Stimulated activated CD4-positive, alpha-beta T cell treated with anti-CD3 and anti-CD28 coated beads, Interleukin-15, amount 100 ng/mL, for 1 hour (primary cell): ENCODE measurements around the gene MAPRE2.

Experiments
- DNase-seq, 2 donors: peaks; one replicate each; pipeline ENCODE4 v3.0.0-alpha.2; 2020; ENCODE audit warnings: low read depth in 1 of 2, low spot score in 1 of 2

MAPRE2 gene

DNA sequence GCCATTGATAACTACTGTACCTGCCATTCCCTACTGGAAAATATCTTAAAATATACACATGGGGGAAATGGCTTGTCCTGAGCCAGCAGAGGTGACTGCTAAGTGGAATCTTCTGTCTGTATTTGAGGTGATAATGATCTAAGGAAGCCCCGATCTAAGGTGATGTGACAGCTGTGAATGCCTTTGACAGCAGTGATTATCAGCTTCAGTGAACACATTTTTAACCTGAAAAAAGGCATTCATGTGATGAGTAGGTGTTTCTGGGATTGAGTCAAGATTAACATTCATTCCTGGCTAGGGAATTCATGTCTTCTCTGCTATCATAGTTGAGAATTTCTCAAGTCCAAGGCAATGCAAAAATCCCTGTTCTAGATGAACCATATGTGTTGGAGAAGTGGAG is 9.1 kb upstream of the MAPRE2 start:
- DNase-seq: no peak

DNA sequence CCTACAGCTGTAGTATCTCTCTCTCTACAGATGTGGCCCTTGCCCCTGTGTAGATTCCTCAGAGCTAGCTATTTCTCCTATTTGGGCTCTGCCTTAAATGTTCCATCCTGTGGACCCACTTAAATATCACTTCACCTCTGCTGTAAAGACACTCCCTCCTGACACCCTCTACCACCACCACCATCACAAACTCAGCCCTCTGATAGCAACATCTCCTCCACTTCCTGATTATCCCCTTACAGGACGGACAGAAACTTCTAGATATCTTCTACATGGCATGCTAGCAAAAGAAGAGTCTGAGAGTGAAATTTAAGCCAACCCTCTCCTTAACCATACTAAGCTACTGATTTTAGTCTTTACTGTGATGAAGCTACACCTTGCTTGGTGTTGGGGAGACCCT is 3.2 kb upstream of the MAPRE2 start:
- DNase-seq: no peak

DNA sequence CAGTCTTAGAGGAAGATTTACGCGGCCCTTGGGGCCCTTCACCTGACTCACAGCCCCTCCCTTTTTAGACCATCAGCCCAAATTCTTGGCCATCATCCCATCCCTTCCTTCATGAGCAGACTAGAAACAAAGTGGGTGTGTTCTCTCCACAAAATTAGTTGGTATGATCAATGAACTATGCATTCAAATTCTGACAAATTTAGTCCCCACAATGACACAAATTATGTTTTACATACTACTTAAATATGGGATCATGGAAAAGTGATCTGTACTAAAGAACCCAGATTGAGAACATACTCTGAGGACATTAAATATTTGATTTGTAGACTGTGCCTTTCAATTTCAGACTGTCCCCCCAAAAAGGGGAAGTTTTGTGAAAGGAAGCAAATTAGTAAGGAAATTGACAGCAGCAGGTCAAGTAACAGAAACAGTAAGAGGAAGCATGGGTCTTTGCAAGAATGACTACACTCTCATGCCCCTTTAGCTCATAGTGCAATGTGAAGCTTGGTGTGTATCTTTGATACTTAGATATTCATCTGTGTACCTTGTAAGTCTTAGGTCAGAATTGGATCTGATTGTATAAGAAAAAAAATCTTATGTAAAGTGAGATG is 2.2 kb upstream of the MAPRE2 start:
- DNase-seq: no peak

DNA sequence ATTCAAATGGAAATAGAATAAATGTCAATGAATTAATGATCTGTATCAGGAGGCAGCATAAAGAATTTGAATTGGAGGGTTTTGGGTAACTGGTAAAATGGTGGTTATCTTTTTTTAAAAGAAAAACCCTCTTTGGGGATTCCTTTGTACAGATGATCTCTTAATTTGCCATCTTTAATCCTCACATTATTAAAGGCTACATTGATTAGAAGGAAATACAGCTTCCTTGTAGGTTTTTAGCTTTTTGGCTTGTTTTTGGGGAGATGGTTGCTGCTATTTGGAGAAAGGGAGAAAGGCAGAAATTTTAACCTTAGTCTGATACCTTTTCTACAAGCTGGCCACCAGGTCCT is 600 bp upstream of the MAPRE2 start:
- no peak for DNase-seq

DNA sequence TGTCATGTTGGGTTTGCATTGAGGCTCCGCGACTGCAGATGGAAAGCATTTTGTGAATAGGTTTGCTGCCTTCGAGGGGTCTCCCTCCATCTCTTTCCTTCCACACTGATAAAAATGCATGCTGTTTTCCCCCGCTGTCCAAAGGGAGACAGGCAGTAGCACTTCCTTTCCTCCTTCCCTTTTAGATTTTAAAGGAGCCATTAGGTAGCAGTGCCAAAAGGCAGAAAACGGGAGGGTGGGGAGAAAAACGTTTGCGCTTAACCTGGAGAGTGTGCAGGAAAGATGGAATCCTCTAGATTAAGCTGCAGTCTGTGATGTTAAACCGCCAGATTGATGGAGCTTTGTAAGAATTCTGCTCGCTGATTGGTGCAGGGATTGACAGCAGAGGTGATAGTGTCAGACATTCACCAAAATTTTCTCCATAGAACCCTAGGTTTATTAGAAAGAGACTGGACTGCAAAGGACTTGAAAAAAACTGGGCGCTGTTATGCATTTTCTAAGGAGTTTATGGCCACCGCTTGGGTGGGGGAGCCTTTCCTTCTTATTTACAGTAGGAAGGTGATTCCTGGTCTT is 688 bp downstream of the MAPRE2 start:
- DNase-seq: no peak

DNA sequence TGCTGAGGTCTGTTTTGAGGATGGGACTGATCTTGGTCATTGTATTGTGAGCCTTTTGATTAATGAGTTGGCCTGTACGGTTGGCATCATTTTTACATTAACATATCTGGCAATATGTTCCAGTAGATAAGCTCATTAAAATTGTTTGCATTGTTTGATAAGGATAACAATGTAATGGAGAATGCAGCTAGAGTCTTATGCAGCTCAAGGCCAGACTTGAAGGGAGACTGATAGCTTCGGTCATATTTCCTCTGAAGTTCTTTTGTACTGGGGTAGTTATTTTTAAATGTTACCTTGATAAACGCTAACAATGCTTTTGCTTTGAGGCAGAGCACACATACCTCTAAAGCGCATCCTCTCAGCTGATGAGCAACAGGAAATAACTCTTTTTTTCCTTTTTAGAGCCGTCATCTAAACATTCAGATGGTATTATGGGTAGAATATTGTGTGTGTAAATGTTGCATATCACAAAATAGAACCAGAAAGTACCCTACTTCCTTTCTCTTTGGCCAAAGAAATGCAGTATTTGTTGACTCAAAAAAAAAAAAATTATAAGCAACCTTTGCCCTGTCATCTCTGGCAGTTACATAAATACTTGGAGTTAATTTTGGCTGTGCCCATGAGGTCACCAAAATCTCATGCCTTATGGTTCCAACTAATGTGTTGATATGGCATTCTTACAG is 1.3 kb downstream of the MAPRE2 start:
- no peak for DNase-seq

DNA sequence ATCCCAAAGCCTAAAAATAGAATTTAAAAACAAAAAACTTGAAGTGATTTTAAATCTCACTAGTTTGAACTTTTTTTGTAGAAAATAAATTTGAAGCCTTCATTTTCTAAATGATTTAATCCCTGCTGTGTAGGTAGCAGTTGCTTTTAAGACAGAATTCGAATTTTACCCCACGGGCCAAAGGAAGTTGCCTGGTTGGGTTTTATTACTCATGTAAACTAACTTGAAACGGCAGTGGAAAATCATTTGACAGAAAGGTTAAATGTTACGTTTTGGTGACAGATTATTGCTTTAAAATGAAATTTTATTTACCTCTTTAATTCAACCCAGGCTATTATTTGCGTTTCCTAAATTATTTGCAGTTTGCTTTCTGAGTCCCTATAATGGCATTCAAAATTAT is 2.0 kb downstream of the MAPRE2 start:
- no peak for DNase-seq

DNA sequence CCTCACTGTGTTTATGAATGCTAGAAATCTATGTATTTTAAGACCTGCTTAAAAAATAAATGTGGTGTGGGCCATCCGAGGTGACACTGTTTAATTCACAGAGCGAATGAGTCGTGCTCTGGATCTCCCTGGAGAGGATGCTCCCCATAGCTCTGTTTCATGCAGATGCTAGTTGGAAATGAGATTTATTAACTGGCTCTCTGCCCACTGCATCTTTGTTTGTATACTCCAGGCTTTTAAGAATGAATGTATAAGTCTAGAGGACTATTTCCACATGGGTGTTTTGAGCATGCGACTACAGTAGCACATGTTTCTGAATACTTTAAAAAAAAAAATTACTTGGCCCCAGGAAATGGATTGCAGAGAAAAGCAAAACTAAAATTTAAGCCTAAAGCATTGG is 3.9 kb downstream of the MAPRE2 start:
- no peak for DNase-seq

DNA sequence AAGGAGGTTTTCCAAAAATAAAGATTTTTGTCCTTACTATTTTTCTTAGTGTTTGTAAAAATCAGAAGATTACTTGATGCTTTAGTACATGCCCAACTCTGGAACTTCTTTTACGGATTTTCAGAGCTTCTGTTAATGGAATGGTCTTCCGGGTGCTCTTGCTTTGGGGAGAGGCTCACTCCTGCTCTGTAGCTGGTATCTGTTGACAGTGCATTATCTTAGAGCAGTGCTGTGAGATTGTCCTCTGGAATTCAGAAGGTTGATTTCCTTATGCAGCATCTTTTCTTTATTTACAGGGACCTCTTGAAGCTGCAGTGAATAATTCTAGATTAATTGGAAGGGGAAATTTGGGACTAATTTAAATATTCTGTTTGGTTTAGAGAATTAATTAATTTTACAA is 4.6 kb downstream of the MAPRE2 start:
- no peak for DNase-seq

DNA sequence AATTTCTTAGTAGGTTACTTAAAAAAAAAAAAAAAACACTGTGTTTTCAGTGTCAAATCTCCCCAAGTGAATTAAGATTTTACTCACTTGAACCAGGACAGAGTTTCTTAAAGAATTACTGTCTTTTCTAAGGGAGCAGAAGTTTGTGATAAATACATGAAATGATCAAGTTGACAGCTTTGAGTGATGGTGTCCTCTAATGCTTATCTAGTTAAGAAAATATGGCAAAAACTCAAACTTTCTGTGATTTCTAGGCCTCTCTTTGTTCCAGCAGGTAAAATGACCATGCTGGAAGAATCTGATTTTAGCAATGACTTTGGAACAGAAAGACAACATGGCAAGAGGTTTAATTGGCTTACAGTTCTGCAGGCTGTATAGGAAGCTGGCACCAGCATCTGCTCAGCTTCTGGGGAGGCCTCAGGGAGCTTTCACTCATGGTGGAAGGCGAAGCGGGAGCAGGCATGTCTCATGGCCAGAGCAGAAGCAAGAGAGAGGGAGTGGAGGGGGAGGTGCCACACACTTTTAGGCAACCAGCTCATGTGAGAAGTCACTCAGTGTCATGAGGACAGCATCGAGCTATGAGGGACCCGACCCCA is 6.6 kb downstream of the MAPRE2 start:
- DNase-seq: no peak

DNA sequence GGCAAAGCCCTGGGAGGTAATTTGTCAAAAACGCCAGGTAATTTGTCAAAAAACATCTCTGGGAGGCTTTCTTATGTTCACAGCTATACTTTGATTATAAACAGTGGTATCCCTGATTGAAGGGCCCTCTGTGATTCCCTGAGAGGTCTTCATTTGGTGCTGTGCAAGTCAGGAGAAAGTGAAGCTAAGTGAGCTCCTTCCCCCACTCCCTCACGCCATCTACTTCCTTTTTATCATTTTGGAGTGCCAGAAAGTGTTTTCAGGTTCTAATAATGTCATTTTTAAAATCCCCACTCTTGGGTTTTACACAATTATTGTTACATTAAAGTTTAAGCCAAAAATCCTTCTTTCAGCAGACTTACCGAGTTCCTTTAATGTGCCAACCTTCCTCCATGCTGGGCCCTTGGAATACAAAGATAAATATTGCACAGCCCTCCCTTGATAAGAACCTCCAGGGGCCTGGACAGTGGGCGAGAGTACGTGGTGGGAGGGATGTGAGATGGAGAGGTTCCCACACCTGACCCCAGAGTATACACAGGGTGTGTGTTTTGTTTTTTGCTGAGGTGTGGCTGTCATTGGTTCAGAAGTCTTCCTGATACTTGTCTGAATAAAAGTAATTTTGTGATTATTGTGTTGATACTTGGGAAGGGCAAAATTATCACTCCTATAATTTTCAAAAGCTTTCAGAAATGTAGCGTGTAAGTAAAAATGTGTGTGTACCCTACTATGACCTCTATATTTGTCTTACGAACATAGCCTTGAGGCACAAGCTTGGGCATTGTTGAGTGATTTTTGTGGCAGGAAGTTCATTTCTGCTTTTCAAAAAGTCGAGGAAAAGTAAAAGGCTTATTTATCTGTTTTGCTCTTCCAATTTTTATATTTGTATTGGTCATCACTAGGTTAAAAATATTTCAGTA is 8.2 kb downstream of the MAPRE2 start:
- DNase-seq: no peak

DNA sequence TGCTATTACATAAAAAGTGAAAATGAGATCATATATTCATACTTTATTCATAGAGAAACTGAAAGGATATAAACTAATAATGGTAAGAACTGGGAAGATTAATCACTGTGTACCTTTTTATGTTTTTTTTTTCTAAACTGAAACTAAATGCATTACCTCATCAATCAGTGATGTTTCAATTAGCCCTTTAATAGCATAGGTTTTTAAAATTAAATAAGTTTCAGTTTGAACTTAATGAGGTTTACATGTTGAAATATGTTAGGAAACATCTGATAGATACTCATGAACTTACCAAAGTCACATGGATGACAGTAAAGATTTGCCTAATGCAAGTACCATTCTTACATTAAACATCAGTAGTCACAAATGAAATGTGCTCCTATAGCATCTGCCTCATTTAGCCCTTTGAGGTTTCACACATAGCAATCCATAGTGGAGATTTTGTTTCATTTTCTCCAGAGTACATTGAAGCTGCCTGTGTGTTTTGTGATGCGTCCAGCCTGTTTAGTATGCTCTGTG is 8.9 kb downstream of the MAPRE2 start:
- DNase-seq: no peak

DNA sequence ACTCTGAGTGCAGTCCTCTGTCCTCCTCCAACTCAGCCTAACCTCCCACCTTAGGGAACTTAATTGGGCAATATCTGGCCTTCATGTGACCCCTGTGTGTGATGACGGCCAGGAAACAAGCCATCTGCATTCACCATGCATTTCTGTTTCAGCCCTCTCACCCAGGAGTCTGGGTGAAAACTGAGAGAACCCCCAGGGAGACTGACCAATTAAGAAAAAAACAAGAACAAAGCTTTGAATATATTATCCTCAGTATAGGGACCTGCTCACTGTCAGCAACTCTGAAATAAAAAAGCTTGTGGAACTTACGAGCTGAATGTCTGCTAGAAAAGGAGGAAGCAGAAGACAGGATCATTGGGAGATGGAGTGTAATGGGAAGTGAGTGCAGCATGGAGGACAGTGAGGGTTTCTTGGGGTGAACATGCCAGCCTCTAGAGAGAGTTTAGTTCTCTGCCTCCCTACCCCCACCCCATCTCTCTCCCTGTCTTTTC is 9.5 kb downstream of the MAPRE2 start:
- DNase-seq: no peak

DNA sequence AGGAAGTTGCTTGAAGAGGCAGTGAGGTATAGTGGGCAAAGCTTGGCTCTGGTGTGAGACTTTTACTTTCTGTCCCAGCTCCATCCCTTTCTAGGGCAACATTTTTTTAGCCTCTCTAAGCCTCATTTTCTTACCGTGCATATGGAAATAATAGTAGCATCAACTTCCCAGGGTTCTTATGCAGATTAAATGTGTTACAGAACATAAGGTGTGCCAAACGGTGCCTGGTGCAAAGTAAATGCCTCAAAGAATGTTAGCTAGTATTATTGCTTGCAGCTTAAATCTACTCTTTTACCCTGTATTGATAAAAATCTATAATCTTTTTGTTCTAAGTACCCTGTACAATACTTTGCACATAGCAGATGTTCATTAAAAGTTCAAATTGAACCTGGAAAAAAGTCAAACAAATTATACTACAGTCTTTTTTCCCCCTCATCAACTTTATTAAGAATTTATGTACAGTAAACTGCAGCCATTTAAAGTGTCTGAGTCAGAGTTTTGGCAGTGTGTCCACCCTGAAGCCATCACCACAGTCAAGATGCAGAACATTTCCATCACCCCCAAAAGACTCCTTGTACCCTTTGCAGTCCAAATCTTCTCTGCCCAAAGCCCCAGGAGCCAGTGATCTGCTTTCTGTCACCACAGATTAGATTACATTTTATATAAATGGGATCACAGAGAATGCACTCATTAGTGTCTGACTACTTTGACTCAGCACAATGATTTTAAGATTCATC is 10.6 kb downstream of the MAPRE2 start:
- DNase-seq: no peak

DNA sequence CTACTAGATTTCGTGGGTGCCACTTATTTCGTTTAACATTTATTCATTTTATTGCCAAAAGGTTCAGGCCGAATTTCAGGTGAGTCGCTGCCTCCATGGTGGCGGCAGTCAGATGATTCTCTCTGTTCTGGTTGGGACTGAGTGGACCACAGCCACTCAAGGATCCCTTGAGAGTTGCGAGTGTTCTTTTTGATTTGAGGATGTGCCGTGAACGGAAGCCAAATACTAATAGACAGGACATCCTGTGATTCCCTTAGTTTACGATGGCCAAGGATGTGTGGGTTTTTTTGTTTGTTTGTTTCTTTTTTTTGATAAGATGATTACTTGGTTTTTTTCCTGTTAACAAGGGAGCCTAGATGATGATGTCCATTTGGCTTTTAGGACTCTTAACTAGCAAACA is 13.2 kb downstream of the MAPRE2 start:
- no peak for DNase-seq

DNA sequence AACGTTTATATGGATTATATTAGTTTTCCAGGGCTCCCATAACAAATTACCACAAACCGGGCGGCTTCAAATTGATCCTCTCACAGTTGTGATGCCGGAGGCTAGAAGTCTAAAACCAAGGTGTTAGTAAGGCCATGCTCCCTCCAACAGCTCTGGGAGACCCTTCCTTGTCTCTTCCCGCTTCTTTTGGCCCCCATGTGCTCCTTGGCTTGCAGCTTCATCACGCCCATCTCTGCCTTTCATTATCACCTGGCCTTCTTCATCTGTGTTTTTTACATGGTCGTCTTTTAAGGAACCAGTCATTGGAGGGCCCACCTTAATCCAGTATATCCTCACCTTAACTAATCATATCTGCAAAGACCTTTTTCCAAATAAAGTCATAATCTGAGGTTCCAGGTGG is 13.9 kb downstream of the MAPRE2 start:
- no peak for DNase-seq

DNA sequence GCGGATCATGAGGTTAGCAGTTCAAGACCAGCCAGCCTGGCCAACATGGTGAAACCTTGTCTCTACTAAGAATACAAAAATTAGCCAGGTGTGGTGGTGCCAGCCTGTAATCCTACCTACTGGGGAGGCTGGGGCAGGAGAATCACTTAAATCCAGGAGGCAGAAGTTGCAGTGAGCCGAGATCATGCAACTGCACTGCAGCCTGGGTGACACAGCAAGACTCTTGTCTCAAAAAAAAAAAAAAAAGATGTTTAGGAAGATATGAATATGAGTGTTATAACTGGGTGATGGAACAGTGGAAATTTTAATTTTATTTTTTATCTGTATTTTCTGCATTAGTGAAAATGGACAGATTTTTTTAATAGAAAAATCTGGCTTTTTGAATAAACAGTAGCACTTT is 14.5 kb downstream of the MAPRE2 start:
- DNase-seq: no peak

DNA sequence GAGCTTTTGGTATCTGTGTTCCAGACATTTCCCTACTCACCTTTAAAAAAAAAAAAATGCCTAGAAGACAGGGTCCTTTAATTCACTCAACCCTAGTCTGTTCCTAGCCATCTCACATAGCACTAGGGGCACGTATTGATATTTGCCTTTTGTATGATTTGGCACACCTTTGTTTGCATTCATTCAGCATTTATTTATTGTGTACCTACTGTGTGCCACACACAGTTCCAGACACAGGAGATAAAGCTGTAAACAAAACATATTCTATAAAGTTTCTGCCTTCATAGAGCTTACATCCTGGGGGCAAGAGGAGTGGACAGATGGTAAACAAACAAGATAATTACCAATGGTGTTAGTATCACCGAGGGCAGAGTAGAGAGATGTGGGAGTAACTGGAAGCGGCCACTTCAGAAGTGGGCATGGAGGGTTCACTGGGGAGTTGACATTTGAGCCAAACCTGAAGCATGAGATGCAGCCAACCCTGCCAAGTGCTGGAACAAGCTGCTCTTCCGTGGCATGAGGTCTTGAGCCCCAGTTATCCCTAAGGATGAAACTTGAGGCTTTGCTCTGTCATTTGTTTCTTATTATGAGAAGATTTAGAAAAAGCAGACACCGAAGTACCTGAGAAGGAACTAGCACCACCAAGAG is 18.2 kb downstream of the MAPRE2 start:
- DNase-seq: no peak

DNA sequence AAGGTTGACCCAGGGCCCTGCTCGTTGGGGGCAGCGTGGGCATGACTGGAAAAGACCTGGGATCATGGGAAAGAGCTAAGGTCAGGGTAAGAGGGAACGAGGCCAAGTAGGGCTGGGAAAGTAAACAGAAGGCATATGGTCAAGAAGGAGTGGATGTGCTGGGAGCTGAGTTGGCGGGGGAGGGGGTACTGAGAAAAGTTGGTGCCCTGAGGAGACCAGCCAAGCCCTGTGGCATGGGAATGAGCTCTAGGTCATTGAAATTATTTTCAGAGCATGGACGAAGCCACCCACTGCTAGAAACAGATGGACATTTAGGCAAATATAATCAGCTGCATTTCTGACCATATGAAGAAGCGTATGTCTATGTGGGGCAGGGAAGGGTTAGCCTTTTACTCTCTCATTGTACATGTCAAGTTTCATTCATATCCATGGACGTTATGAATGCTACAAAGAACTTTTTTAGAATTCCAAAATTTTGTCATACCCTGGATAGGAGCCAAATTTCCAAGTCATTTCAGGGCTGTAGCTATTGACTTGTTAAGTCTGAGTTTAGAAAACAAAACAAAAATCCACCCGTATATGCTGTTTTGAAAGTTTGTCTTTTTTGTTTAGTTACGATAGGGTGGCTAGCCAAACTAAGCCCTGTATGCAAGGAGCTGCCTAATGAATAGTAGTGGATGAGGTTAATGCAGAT is 19.1 kb downstream of the MAPRE2 start:
- DNase-seq: no peak
